Activated CD8-positive, alpha-beta T cell treated with anti-CD3 and anti-CD28 coated beads, Interleukin-2, amount 10 ng/mL, durations not matched to agents 7 days and 5 days (primary cell): ENCODE measurements around the gene PRPF8. TPM values are rescaled to one million over a fixed set of nuclear protein-coding genes. Genes with fewer than 3 reads are reported as not detected.
"Not testable (repeated sequence)": the region's sequence is repeated elsewhere in the genome, so short reads cannot be mapped to it uniquely, and the experiment has no call there.

Experiments
- ATAC-seq: fragments of 150-1000 bp; cut with Tn5 transposase; one replicate; pipeline ENCODE4 v1.10.0; 2021; ENCODE audit warnings: moderate library complexity
- CTCF ChIA-PET: fragments of 350-600 bp; sonication (Branson Sonifier 250); formaldehyde crosslinking; loops from one replicate; lab custom pipeline; 2021; ENCODE audit warnings: antibody characterized with exemption; lab: Charles Lee
- POLR2A ChIA-PET: fragments of 350-600 bp; sonication (Branson Sonifier 250); formaldehyde crosslinking; loops from one replicate; lab custom pipeline; 2021; ENCODE audit warnings: antibody characterized with exemption; lab: Charles Lee
- DNase-seq: peaks from one replicate; pipeline ENCODE4 v3.0.0-alpha.2; 2020
- H3K27ac Mint-ChIP-seq: one replicate; pipeline ENCODE4 v1.8.0; 2021; ENCODE audit warnings: mild to moderate bottlenecking, mixed read lengths
- H3K27me3 Mint-ChIP-seq: one replicate; pipeline ENCODE4 v1.8.0; 2021; ENCODE audit warnings: low read depth, mixed read lengths
- H3K36me3 Mint-ChIP-seq: one replicate; pipeline ENCODE4 v1.8.0; 2021; ENCODE audit warnings: low read depth, mixed read lengths
- H3K4me1 Mint-ChIP-seq: one replicate; pipeline ENCODE4 v1.8.0; 2021; ENCODE audit warnings: low read depth, mixed read lengths
- H3K4me3 Mint-ChIP-seq: one replicate; pipeline ENCODE4 v1.8.0; 2021; ENCODE audit warnings: mild to moderate bottlenecking, mixed read lengths
- H3K9me3 Mint-ChIP-seq: one replicate; pipeline ENCODE4 v1.8.0; 2022; ENCODE audit warnings: mixed read lengths; ENCODE audit not compliant: insufficient read depth
- total RNA-seq, 2 experiments: library from RNA; stranded (reverse); gene quantifications; one replicate each; pipeline ENCODE4 v1.2.3, GENCODE V29; 2021

Gene PRPF8
- total RNA-seq, 2 experiments from 2014 or later, result 309 to 321 TPM

GRCh38 chr17:1683459-1683858 is 1.2 kb downstream of the PRPF8 start:
- ChIA-PET POLR2A (interaction anchor here (0.7 to 1.8 kb wide), 3 partner anchors 32 to 670 kb away, joined by 3 to 9 read pairs (median 5); no protein-coding TSS in a partner anchor), CTCF (interaction anchor here (0.5 to 2.0 kb wide), 6 partner anchors 10 to 98 kb away, joined by 4 to 17 read pairs (median 4); partner anchors contain the start of gene RILP)
- Mint-ChIP-seq H3K36me3 (peaks cover 56% of the 10 kb centered on the region), H3K4me3 (peak overlapping the region; percentile 99), H3K27ac (peak overlapping the region; percentile 94), H3K27me3 (no peaks in the 10 kb centered on the region), H3K4me1 (peaks cover 33% of the 10 kb centered on the region), H3K9me3 (no peaks in the 10 kb centered on the region)
- no peak for DNase-seq
- ATAC-seq, result no peak

- Mint-ChIP-seq H3K27me3 (no peaks in the 10 kb centered on the region), H3K36me3 (peaks cover 81% of the 10 kb centered on the region), H3K4me1 (no peaks in the 10 kb centered on the region), H3K27ac (no peak overlapping the region), H3K9me3 (no peaks in the 10 kb centered on the region), H3K4me3 (no peak overlapping the region)
- DNase-seq (no peak), ATAC-seq (no peak)
- ChIA-PET POLR2A (interaction anchor here (0.5 kb wide), 1 partner anchor 983 kb away, joined by 3 read pairs; no protein-coding TSS in a partner anchor), CTCF (no interaction called here)
Observed at GRCh38 chr17:1676401-1676800, 8.3 kb downstream of the PRPF8 start.

GRCh38 chr17:1673041-1673785 is 11.5 kb downstream of the PRPF8 start:
- Mint-ChIP-seq H3K4me1 (peaks cover 3% of the 10 kb centered on the region), H3K27me3 (no peaks in the 10 kb centered on the region), H3K9me3 (no peaks in the 10 kb centered on the region), H3K4me3 (no peak overlapping the region), H3K27ac (no peak overlapping the region), H3K36me3 (peaks cover 75% of the 10 kb centered on the region)
- peak; percentile 31 for ATAC-seq
- ChIA-PET CTCF (interaction anchor here (0.7 to 1.6 kb wide), 4 partner anchors 9 to 122 kb away, joined by 3 to 4 read pairs (median 3); no protein-coding TSS in a partner anchor), POLR2A (no interaction called here)
- DNase-seq, result no peak

- peaks cover 69% of the 10 kb centered on the region for H3K36me3 Mint-ChIP-seq
- not testable (repeated sequence) for H3K4me1 Mint-ChIP-seq, H3K9me3 Mint-ChIP-seq, DNase-seq, H3K27ac Mint-ChIP-seq, H3K4me3 Mint-ChIP-seq, ATAC-seq, H3K27me3 Mint-ChIP-seq
- ChIA-PET POLR2A (interaction anchor here (0.6 kb wide), 1 partner anchor 374 kb away, joined by 3 read pairs; no protein-coding TSS in a partner anchor), CTCF (interaction anchor here (2.0 kb wide), 1 partner anchor 15 kb away, joined by 9 read pairs; the partner anchor contains the start of gene RILP)
Observed at GRCh38 chr17:1663934-1664333, 20.7 kb downstream of the PRPF8 start.

- no peaks in the 10 kb centered on the region for H3K4me1 Mint-ChIP-seq
- no peak for ATAC-seq
- POLR2A ChIA-PET, result interaction anchor here (2.0 kb wide), 1 partner anchor 8 kb away, joined by 5 read pairs; no protein-coding TSS in a partner anchor
Observed at GRCh38 chr17:1661045-1661444, 23.6 kb downstream of the PRPF8 start.

GRCh38 chr17:1658100-1658499 is 26.6 kb downstream of the PRPF8 start:
- Mint-ChIP-seq H3K27ac (no peak overlapping the region), H3K4me1 (no peaks in the 10 kb centered on the region), H3K36me3 (peaks cover 82% of the 10 kb centered on the region), H3K27me3 (no peaks in the 10 kb centered on the region), H3K9me3 (no peaks in the 10 kb centered on the region), H3K4me3 (no peak overlapping the region)
- POLR2A ChIA-PET, result no interaction called here
- CTCF ChIA-PET, result no interaction called here
- no peak for ATAC-seq
- DNase-seq, result no peak

More at GRCh38 chr17:1661045-1661444, 23.6 kb downstream of the PRPF8 start:
- CTCF ChIA-PET, result interaction anchor here (1.2 to 1.6 kb wide), 4 partner anchors 8 to 31 kb away, joined by 3 to 9 read pairs (median 4); no protein-coding TSS in a partner anchor
- Mint-ChIP-seq H3K36me3 (peaks cover 74% of the 10 kb centered on the region), H3K9me3 (no peaks in the 10 kb centered on the region), H3K4me3 (no peak overlapping the region), H3K27ac (no peak overlapping the region), H3K27me3 (no peaks in the 10 kb centered on the region)
- no peak for DNase-seq

GRCh38 chr17:1653735-1654134 is 30.9 kb downstream of the PRPF8 start:
- ChIA-PET CTCF (interaction anchor here (6.8 kb wide), 1 partner anchor 14 kb away, joined by 52 read pairs; no protein-coding TSS in a partner anchor), POLR2A (no interaction called here)
- Mint-ChIP-seq H3K9me3 (no peaks in the 10 kb centered on the region), H3K4me1 (peaks cover 11% of the 10 kb centered on the region), H3K4me3 (no peak overlapping the region), H3K27ac (no peak overlapping the region), H3K27me3 (no peaks in the 10 kb centered on the region), H3K36me3 (peaks cover 65% of the 10 kb centered on the region)
- DNase-seq, result no peak
- ATAC-seq, result no peak

- H3K9me3 Mint-ChIP-seq, H3K4me3 Mint-ChIP-seq, H3K27ac Mint-ChIP-seq, H3K27me3 Mint-ChIP-seq, ATAC-seq, DNase-seq: not testable (repeated sequence)
- Mint-ChIP-seq H3K36me3 (peaks cover 56% of the 10 kb centered on the region), H3K4me1 (peaks cover 11% of the 10 kb centered on the region)
- ChIA-PET CTCF (interaction anchor here (1.8 to 6.8 kb wide), 2 partner anchors 15 to 213 kb away, joined by 4 to 52 read pairs; no protein-coding TSS in a partner anchor), POLR2A (interaction anchor here (0.6 to 0.7 kb wide), 2 partner anchors 17 to 42 kb away, joined by 3 to 5 read pairs; no protein-coding TSS in a partner anchor)
Observed at GRCh38 chr17:1652794-1653193, 31.9 kb downstream of the PRPF8 start.

- Mint-ChIP-seq H3K36me3 (peaks cover 48% of the 10 kb centered on the region), H3K27ac (no peak overlapping the region)
Observed at GRCh38 chr17:1651559-1651844, 33.2 kb downstream of the PRPF8 start.

GRCh38 chr17:1650731-1651558 is 33.7 kb downstream of the PRPF8 start:
- ChIA-PET CTCF (interaction anchor here (0.9 to 6.8 kb wide), 7 partner anchors 17 to 106 kb away, joined by 3 to 52 read pairs (median 5); no protein-coding TSS in a partner anchor), POLR2A (no interaction called here)
- peaks cover 26% of the 10 kb centered on the region for H3K4me1 Mint-ChIP-seq
- H3K36me3 Mint-ChIP-seq, result peaks cover 42% of the 10 kb centered on the region
- no peaks in the 10 kb centered on the region for H3K27me3 Mint-ChIP-seq
- H3K27ac Mint-ChIP-seq, result no peak overlapping the region
- H3K4me3 Mint-ChIP-seq, result no peak overlapping the region
- ATAC-seq (no peak), DNase-seq (no peak)
- no peaks in the 10 kb centered on the region for H3K9me3 Mint-ChIP-seq

More at GRCh38 chr17:1651559-1651844, 33.2 kb downstream of the PRPF8 start:
- no peak for DNase-seq
- ChIA-PET CTCF (interaction anchor here (0.6 to 6.8 kb wide), 7 partner anchors 16 to 286 kb away, joined by 3 to 52 read pairs (median 4); no protein-coding TSS in a partner anchor), POLR2A (no interaction called here)
- ATAC-seq, result no peak
- Mint-ChIP-seq H3K9me3 (no peaks in the 10 kb centered on the region), H3K27me3 (no peaks in the 10 kb centered on the region), H3K4me3 (no peak overlapping the region), H3K4me1 (peaks cover 20% of the 10 kb centered on the region)

- POLR2A ChIA-PET, result no interaction called here
- DNase-seq (peak; percentile 57), ATAC-seq (peak; percentile 21)
- H3K27ac Mint-ChIP-seq, result peak within 1 kb of the TSS; percentile 74
- CTCF ChIA-PET, result interaction anchor here (0.6 to 6.8 kb wide), 15 partner anchors 13 to 284 kb away, joined by 3 to 52 read pairs (median 4); partner anchors contain the start of gene PRPF8
- H3K4me3 Mint-ChIP-seq, result peak within 1 kb of the TSS; percentile 66
- no peaks in the 10 kb centered on the region for H3K27me3 Mint-ChIP-seq
- peaks cover 37% of the 10 kb centered on the region for H3K36me3 Mint-ChIP-seq
- H3K4me1 Mint-ChIP-seq, result peaks cover 35% of the 10 kb centered on the region
- no peaks in the 10 kb centered on the region for H3K9me3 Mint-ChIP-seq
Observed at GRCh38 chr17:1649844-1650501, 34.7 kb downstream of the PRPF8 start, which contains the start of gene RILP. TSS of gene RILP (minus strand) at chr17:1649866. CDS start at chr17:1649804, 62 bp downstream.
